ENCODE results near the gene TGFBR3L. TPM values are rescaled to one million over a fixed set of nuclear protein-coding genes. Genes with fewer than 3 reads are reported as not detected.
A peak's percentile ranks its signal among the peaks of the same experiment; 100 is the strongest.

Gene TGFBR3L
- polyA plus RNA-seq, 3 donors, result not detected

- intact Hi-C loops (cut with micrococcal nuclease), result loop anchor here in 1 of 2 donors (5.0 kb wide), 1 partner anchor 54 kb away; the partner anchor contains the start of gene SNAPC2
- peaks cover 69 to 83% (median 77%) of the 10 kb centered on the region in 3 donors for H3K27me3 Mint-ChIP-seq (ENCODE audit: low read depth in 3 of 3)
- H3K9ac ChIP-seq (ENCODE audit: insufficient read depth, low read length, poor library complexity, severe bottlenecking), result no peak overlapping the region
- H4K20me1 ChIP-seq (ENCODE audit: insufficient read depth, low read length), result no peaks in the 10 kb centered on the region
- no peak for DNase-seq
- peaks cover 43 to 50% of the 10 kb centered on the region in 2 donors for H3K4me1 ChIP-seq (ENCODE audit: control insufficient read depth in 1 of 2, insufficient read depth in 2 of 2, low read length in 2 of 2)
- H3K9me3 Mint-ChIP-seq, result peaks cover 3 to 40% (median 15%) of the 10 kb centered on the region in 7 donors
- H3K4me2 ChIP-seq (replicated peaks; ENCODE audit: extremely low read depth, low read length, poor library complexity, severe bottlenecking), result peak overlapping the region; percentile 74
- H3K4me1 Mint-ChIP-seq, result peaks cover 39% of the 10 kb centered on the region
- H3K27ac Mint-ChIP-seq, result no peak overlapping the region
- peaks cover 3 to 9% of the 10 kb centered on the region in 2 donors for H3K9me3 ChIP-seq (replicated peaks in 1 of 2; ENCODE audit: control insufficient read depth in 1 of 2, insufficient read depth in 1 of 2, low read length in 2 of 2)
- H3K36me3 ChIP-seq (replicated peaks in 1 of 2; ENCODE audit: control insufficient read depth in 1 of 2, insufficient read depth in 2 of 2, low read length in 2 of 2), result no peaks in the 10 kb centered on the region
- H3K27me3 ChIP-seq (ENCODE audit: control insufficient read depth in 2 of 2, insufficient read depth in 2 of 2, low read length in 2 of 2), result peaks cover 24 to 69% of the 10 kb centered on the region in 2 donors
- no peak overlapping the region for H3K27ac ChIP-seq (ENCODE audit: low read depth in 1 of 2, low read length in 2 of 2)
- peak overlapping the region; percentile 80 for H2AFZ ChIP-seq (ENCODE audit: insufficient read depth, low read depth, low read length, poor library complexity, severe bottlenecking)
- H3K4me3 Mint-ChIP-seq, result peak overlapping the region; percentile 66 to 83
- H3K79me2 ChIP-seq (ENCODE audit: insufficient read depth, low read length), result no peaks in the 10 kb centered on the region
- TF ChIP-seq CTCF (IDR thresholded peaks at IDR 0.05), result no peak
- 10% methylated on average over 21 of the region's 21 CpGs for WGBS (ENCODE audit: insufficient coverage)
- peaks cover 4 to 6% of the 10 kb centered on the region in 2 donors for H3K36me3 Mint-ChIP-seq
- peak overlapping the region in 1 of 3 experiments; percentile 68 for H3K4me3 ChIP-seq (replicated peaks in 1 of 3; ENCODE audit: low read depth in 2 of 3, low read length in 3 of 3)
Observed at GRCh38 chr19:7868326-7868670, 46.3 kb upstream of the TGFBR3L start.

- peaks cover 4 to 8% of the 10 kb centered on the region in 2 donors for H3K36me3 Mint-ChIP-seq
- peak; percentile 51 to 76 (median 69) for DNase-seq
- peaks cover 30 to 70% of the 10 kb centered on the region in 2 donors for H3K27me3 ChIP-seq (ENCODE audit: control insufficient read depth in 2 of 2, insufficient read depth in 2 of 2, low read length in 2 of 2)
- no peaks in the 10 kb centered on the region for H3K79me2 ChIP-seq (ENCODE audit: insufficient read depth, low read length)
- H3K27ac Mint-ChIP-seq, result no peak overlapping the region
- peaks cover 43 to 50% of the 10 kb centered on the region in 2 donors for H3K4me1 ChIP-seq (ENCODE audit: control insufficient read depth in 1 of 2, insufficient read depth in 2 of 2, low read length in 2 of 2)
- H4K20me1 ChIP-seq (ENCODE audit: insufficient read depth, low read length), result no peaks in the 10 kb centered on the region
- H3K4me3 Mint-ChIP-seq, result peak overlapping the region; percentile 66 to 83
- peak overlapping the region; percentile 43 for H3K9ac ChIP-seq (ENCODE audit: insufficient read depth, low read length, poor library complexity, severe bottlenecking)
- WGBS (ENCODE audit: insufficient coverage), result under 1% methylated on average over 61 of the region's 67 CpGs
- H3K4me1 Mint-ChIP-seq, result peaks cover 41% of the 10 kb centered on the region
- H3K4me3 ChIP-seq (replicated peaks in 1 of 3; ENCODE audit: low read depth in 2 of 3, low read length in 3 of 3), result peak overlapping the region in 2 of 3 experiments; percentile 10 to 68
- peak; percentile 97 for TF ChIP-seq CTCF (IDR thresholded peaks at IDR 0.05)
- H3K27ac ChIP-seq (ENCODE audit: low read depth in 1 of 2, low read length in 2 of 2), result no peak overlapping the region
- intact Hi-C loops (cut with micrococcal nuclease), result loop anchor here in 1 of 2 donors (5.0 kb wide), 1 partner anchor 53 kb away; the partner anchor contains the start of gene SNAPC2
- peak overlapping the region; percentile 74 for H3K4me2 ChIP-seq (replicated peaks; ENCODE audit: extremely low read depth, low read length, poor library complexity, severe bottlenecking)
- peaks cover 70 to 83% (median 77%) of the 10 kb centered on the region in 3 donors for H3K27me3 Mint-ChIP-seq (ENCODE audit: low read depth in 3 of 3)
- H3K36me3 ChIP-seq (replicated peaks in 1 of 2; ENCODE audit: control insufficient read depth in 1 of 2, insufficient read depth in 2 of 2, low read length in 2 of 2), result no peaks in the 10 kb centered on the region
- peak overlapping the region; percentile 80 for H2AFZ ChIP-seq (ENCODE audit: insufficient read depth, low read depth, low read length, poor library complexity, severe bottlenecking)
- peaks cover 3 to 41% (median 17%) of the 10 kb centered on the region in 7 donors for H3K9me3 Mint-ChIP-seq
- peaks cover 3 to 13% of the 10 kb centered on the region in 2 donors for H3K9me3 ChIP-seq (replicated peaks in 1 of 2; ENCODE audit: control insufficient read depth in 1 of 2, insufficient read depth in 1 of 2, low read length in 2 of 2)
Observed at GRCh38 chr19:7868671-7869452, 45.8 kb upstream of the TGFBR3L start.
